Measurements from ENCODE around the gene RTN4RL2. TPM values are rescaled to one million over a fixed set of nuclear protein-coding genes. Genes with fewer than 3 reads are reported as not detected.

Gene RTN4RL2
- total and polyA plus RNA-seq, 9 of the 15 experiments (the other 6 are each of a cell fraction or from before 2014, with no cell fraction given): 0.06 to 1.9 (median 0.34) TPM; not detected in 4

GRCh38 chr11:57426929-57427726 is 33.2 kb upstream of the RTN4RL2 start, which contains the start of gene SLC43A3 (continued):
- TF ChIP-seq ELF1 (tag; IDR thresholded peaks at IDR 0.05) (peak; percentile 63; the same call in 1 of the 2 replicates), HMG20A (CRISPR knock-in tag; conservative IDR thresholded peaks at IDR 0.05) (no peak), ZNF253 (CRISPR knock-in tag; conservative IDR thresholded peaks at IDR 0.05) (no peak), RFX1 (IDR thresholded peaks at IDR 0.05) (no peak), ZNF695 (CRISPR knock-in tag; IDR thresholded peaks at IDR 0.05) (no peak), HCFC1 (IDR thresholded peaks at IDR 0.05; ENCODE audit: low read depth, low read length) (no peak), EHMT2 (IDR thresholded peaks at IDR 0.05) (peak; percentile 67; the same call in 1 of the 2 replicates), TAF9B (IDR thresholded peaks at IDR 0.05; ENCODE audit: partially characterized antibody) (peak; percentile 60), ZNF263 (CRISPR knock-in tag; IDR thresholded peaks at IDR 0.05; ENCODE audit: borderline replicate concordance) (no peak), ZNF780A (CRISPR knock-in tag; IDR thresholded peaks at IDR 0.05) (no peak), ZZZ3 (IDR thresholded peaks at IDR 0.05) (no peak), TCF7 (IDR thresholded peaks at IDR 0.05; ENCODE audit: borderline replicate concordance) (no peak), RBM15 (IDR thresholded peaks at IDR 0.05; ENCODE audit: insufficient read depth, low read length) (no peak), CC2D1A (IDR thresholded peaks at IDR 0.05) (0 out of 2 replicates have a peak, but pooled peaks have one; percentile 29), NCOR1 (IDR thresholded peaks at IDR 0.05) (no peak; the same call in 1 of the 2 replicates), RCOR1 (IDR thresholded peaks at IDR 0.05; ENCODE audit: borderline replicate concordance in 1 of 2, low read depth in 2 of 2, low read length in 2 of 2) (0 out of 4 replicates have a peak, but pooled peaks of 1 of the 2 experiments have one; percentile 5), BMI1 (IDR thresholded peaks at IDR 0.05; ENCODE audit: low read length) (no peak), POLR2AphosphoS2 (IDR thresholded peaks at IDR 0.05; ENCODE audit: low read length) (no peak), ZNF766 (CRISPR knock-in tag; conservative IDR thresholded peaks at IDR 0.05) (no peak)
